Measurements from ENCODE around the gene YIF1B.
"Not testable (repeated sequence)": the region's sequence is repeated elsewhere in the genome, so short reads cannot be mapped to it uniquely, and the experiment has no call there.

- not testable (repeated sequence) for TF ChIP-seq POLR2AphosphoS5, CTCF (IDR thresholded peaks at IDR 0.05)
These were observed 53.8 kb downstream of the YIF1B start for GRCh38 chr19:38261942-38262341.
